IMR-90 (cell line): ENCODE results near the gene C1QTNF5. TPM values are rescaled to one million over a fixed set of nuclear protein-coding genes. Genes with fewer than 3 reads are reported as not detected.

Experiments used
- ATAC-seq: fragments of 200-7000 bp; cut with Tn5 transposase; 2 replicates; pipeline ENCODE4 v1.9.1; 2020; ENCODE audit warnings: low read depth, mild to moderate bottlenecking, moderate library complexity
- BruUV-seq: library from RNA; stranded (reverse); fragments of 400-500 nt; replicated peaks from 2 replicates; lab custom pipeline; 2021; lab: Mats Ljungman, UMichigan
- CTCF ChIA-PET: fragments of 300-600 bp; formaldehyde crosslinking; extraction: SDS; loops from one replicate; lab custom pipeline; 2021; ENCODE audit warnings: antibody characterized with exemption; lab: Yijun Ruan, JAX
- POLR2A ChIA-PET: fragments of 300-600 bp; sonication (Branson Sonifier 250); formaldehyde crosslinking; loops from one replicate; lab custom pipeline; 2022; ENCODE audit warnings: antibody characterized with exemption; ENCODE audit not compliant: unreplicated experiment; lab: Charles Lee
- DNase-seq: peaks from one replicate; pipeline ENCODE4 v3.0.0; 2013
- H2AFZ ChIP-seq: replicated peaks from 2 replicates; pipeline ENCODE3; 2013; ENCODE audit warnings: low read length, mild to moderate bottlenecking; ENCODE audit not compliant: poor library complexity
- H2AK5ac ChIP-seq: 2 replicates; pipeline ENCODE4 v1.6.1; 2013; ENCODE audit warnings: low read depth, low read length, inconsistent platforms
- H2AK9ac ChIP-seq: replicated peaks from 2 replicates; pipeline ENCODE3; 2013; ENCODE audit warnings: mild to moderate bottlenecking, low read depth, low read length, moderate library complexity; ENCODE audit not compliant: poor library complexity
- H2BK120ac ChIP-seq: 2 replicates; pipeline ENCODE4 v1.6.1; 2013; ENCODE audit warnings: low read depth, low read length, inconsistent platforms
- H2BK15ac ChIP-seq: 3 replicates; pipeline ENCODE4 v1.6.1; 2013; ENCODE audit warnings: low read depth, low read length, inconsistent platforms
- H2BK20ac ChIP-seq: 2 replicates; pipeline ENCODE4 v1.6.1; 2013; ENCODE audit warnings: low read depth, mild to moderate bottlenecking, inconsistent platforms, low read length, moderate library complexity
- H2BK5ac ChIP-seq: 2 replicates; pipeline ENCODE4 v1.6.1; 2013; ENCODE audit warnings: mild to moderate bottlenecking, low read depth, low read length, inconsistent platforms; ENCODE audit not compliant: poor library complexity, severe bottlenecking
- H3K14ac ChIP-seq: replicated peaks from 2 replicates; pipeline ENCODE4 v1.6.1; 2013; ENCODE audit warnings: low read depth, low read length, inconsistent platforms
- H3K18ac ChIP-seq: 2 replicates; pipeline ENCODE4 v1.6.1; 2013; ENCODE audit warnings: low read depth, low read length, control low read depth
- H3K23ac ChIP-seq: 2 replicates; pipeline ENCODE4 v1.6.1; 2013; ENCODE audit warnings: low read depth, low read length, inconsistent platforms
- H3K27ac ChIP-seq: 2 replicates; pipeline ENCODE4 v1.5.1; 2013; ENCODE audit warnings: mild to moderate bottlenecking, control low read depth, low read length; ENCODE audit not compliant: insufficient read depth
- H3K27me3 ChIP-seq: 2 replicates; pipeline ENCODE4 v1.6.1; 2013; ENCODE audit warnings: low read length; ENCODE audit not compliant: control insufficient read depth, insufficient read depth
- H3K36me3 ChIP-seq: 2 replicates; pipeline ENCODE4 v1.6.1; 2013; ENCODE audit warnings: low read length, mixed read lengths; ENCODE audit not compliant: control insufficient read depth, insufficient read depth
- H3K4ac ChIP-seq: 2 replicates; pipeline ENCODE4 v1.6.1; 2013; ENCODE audit warnings: low read depth, low read length, inconsistent platforms
- H3K4me1 ChIP-seq: 2 replicates; pipeline ENCODE4 v1.6.1; 2013; ENCODE audit warnings: low read length, mixed read lengths; ENCODE audit not compliant: control insufficient read depth, insufficient read depth
- H3K4me2 ChIP-seq: 2 replicates; pipeline ENCODE4 v1.6.1; 2013; ENCODE audit warnings: low read depth, mild to moderate bottlenecking, control low read depth, low read length, moderate library complexity
- H3K4me3 ChIP-seq: 2 replicates; pipeline ENCODE4 v1.5.1; 2013; ENCODE audit warnings: low read depth, mild to moderate bottlenecking, control low read depth, low read length, moderate library complexity; ENCODE audit not compliant: insufficient read depth
- H3K56ac ChIP-seq: 2 replicates; pipeline ENCODE4 v1.6.1; 2013; ENCODE audit warnings: low read length, inconsistent platforms; ENCODE audit not compliant: insufficient read depth; ENCODE audit errors: extremely low read depth
- H3K79me1 ChIP-seq, 2 experiments: 2 replicates each; pipeline ENCODE4 v1.6.1; 2013; ENCODE audit warnings: low read length in 2 of 2, inconsistent platforms in 1 of 2, low read depth in 1 of 2
- H3K9ac ChIP-seq: 2 replicates; pipeline ENCODE4 v1.6.1; 2013; ENCODE audit warnings: low read depth, low read length, control low read depth
- H3K9me1 ChIP-seq: 2 replicates; pipeline ENCODE4 v1.6.1; 2013; ENCODE audit warnings: low read length, inconsistent platforms; ENCODE audit not compliant: insufficient read depth
- H3K9me3 ChIP-seq: 2 replicates; pipeline ENCODE4 v1.6.1; 2013; ENCODE audit warnings: low read length; ENCODE audit not compliant: control insufficient read depth, insufficient read depth
- H4K20me1 ChIP-seq: 2 replicates; pipeline ENCODE4 v1.6.1; 2013; ENCODE audit warnings: low read length, inconsistent platforms; ENCODE audit not compliant: insufficient read depth
- H4K5ac ChIP-seq: 2 replicates; pipeline ENCODE4 v1.6.1; 2013; ENCODE audit warnings: mild to moderate bottlenecking, low read depth, low read length, control low read depth
- H4K8ac ChIP-seq, 2 experiments: 2 replicates each; pipeline ENCODE4 v1.6.1; 2013; ENCODE audit warnings: low read depth in 2 of 2, low read length in 2 of 2, control low read depth in 1 of 2, inconsistent platforms in 1 of 2
- H4K91ac ChIP-seq: 2 replicates; pipeline ENCODE4 v1.6.1; 2013; ENCODE audit warnings: low read depth, low read length, inconsistent platforms; ENCODE audit not compliant: insufficient read depth
- BHLHE40 ChIP-seq: fragments of 150-350 bp; IDR thresholded peaks from 2 replicates; pipeline ENCODE4 v1.6.1; 2016; ENCODE audit warnings: mild to moderate bottlenecking, low read depth, low read length
- CEBPB ChIP-seq: IDR thresholded peaks from 2 replicates; pipeline ENCODE4 v1.6.1; 2012; ENCODE audit warnings: low read depth, low read length, improper control_type of control experiment
- CHD1 ChIP-seq: IDR thresholded peaks from 2 replicates; pipeline ENCODE4 v1.6.1; 2012; ENCODE audit warnings: low read depth, low read length, improper control_type of control experiment
- FOS ChIP-seq: fragments of 150-350 bp; IDR thresholded peaks from 2 replicates; pipeline ENCODE4 v1.6.1; 2016; ENCODE audit warnings: low read depth, low read length
- MAFK ChIP-seq: IDR thresholded peaks from 2 replicates; pipeline ENCODE4 v1.6.1; 2012; ENCODE audit warnings: low read depth, low read length, improper control_type of control experiment
- MAZ ChIP-seq: IDR thresholded peaks from 2 replicates; pipeline ENCODE4 v1.6.1; 2012; ENCODE audit warnings: low read depth, mild to moderate bottlenecking, low read length, improper control_type of control experiment, moderate library complexity, borderline replicate concordance
- MXI1 ChIP-seq: IDR thresholded peaks from 2 replicates; pipeline ENCODE4 v1.6.1; 2012; ENCODE audit warnings: low read depth, mild to moderate bottlenecking, low read length, moderate library complexity, borderline replicate concordance
- NFE2L2 ChIP-seq: fragments of 150-350 bp; IDR thresholded peaks from 2 replicates; pipeline ENCODE4 v1.6.1; 2016; ENCODE audit warnings: low read depth, mild to moderate bottlenecking, low read length
- POLR2A ChIP-seq: IDR thresholded peaks from 2 replicates; pipeline ENCODE4 v1.6.1; 2012; ENCODE audit warnings: mild to moderate bottlenecking, low read depth, low read length
- RAD21 ChIP-seq: IDR thresholded peaks from 2 replicates; pipeline ENCODE4 v1.6.1; 2012; ENCODE audit warnings: low read length, improper control_type of control experiment
- RCOR1 ChIP-seq: IDR thresholded peaks from 2 replicates; pipeline ENCODE4 v1.6.1; 2012; ENCODE audit warnings: mild to moderate bottlenecking, low read length, improper control_type of control experiment; ENCODE audit not compliant: insufficient replicate concordance
- RFX5 ChIP-seq: IDR thresholded peaks from 2 replicates; pipeline ENCODE4 v1.8.0; 2012; ENCODE audit warnings: low read depth, mild to moderate bottlenecking, low read length, moderate library complexity
- SMC3 ChIP-seq: fragments of 150-350 bp; IDR thresholded peaks from 2 replicates; pipeline ENCODE4 v1.6.1; 2016; ENCODE audit warnings: low read depth, mild to moderate bottlenecking, antibody characterized with exemption, low read length, moderate library complexity
- WGBS, 2 experiments: methylation state at CpG; one replicate each; pipeline versions ENCODE4 v1.1.5 to v1.1.7; 2013; ENCODE audit warnings: missing lambda C conversion rate in 2 of 2; ENCODE audit not compliant: insufficient read length in 1 of 2; ENCODE audit errors: extremely low coverage in 2 of 2; 5-methylcytosine and 5-hydroxymethylcytosine counted together
- dilution Hi-C: fragments of 300-500 bp; cut with HindIII; formaldehyde crosslinking; loops from one replicate; pipeline ENCODE4 v1.14.3; 2018; ENCODE audit warnings: low sequenced_read_pairs; ENCODE audit not compliant: unreplicated experiment
- in situ Hi-C: fragments of 300-500 bp; cut with MboI; formaldehyde crosslinking; loops from 3 replicates; pipeline ENCODE4 v1.14.3; 2019; ENCODE audit warnings: low sequenced_read_pairs, inconsistent platforms, mixed read lengths
- intact Hi-C: fragments of 100-400 bp; cut with micrococcal nuclease; formaldehyde crosslinking; loops from 2 replicates; pipeline ENCODE4 v1.10.0; 2022
- polyA plus RNA-seq, 3 experiments: library from polyadenylated mRNA; depleted of rRNA; stranded (reverse); fragments of >200 nt; gene quantifications; 2 replicates each; pipeline ENCODE4 v1.2.3, GENCODE V29; 2012; ENCODE audit warnings: low replicate concordance in 1 of 3
- total RNA-seq: library from RNA; depleted of rRNA; stranded (reverse); fragments of >200 nt; gene quantifications from 2 replicates; pipeline ENCODE4 v1.2.3, GENCODE V29; 2012
- TF ChIP-seq, protein P1 (sequence below): fragments of 150-350 bp; IDR thresholded peaks from 2 replicates; pipeline ENCODE4 v1.6.1; 2016; ENCODE audit warnings: low read depth, mild to moderate bottlenecking, low read length, moderate library complexity, borderline replicate concordance
- TF ChIP-seq, protein P2 (sequence below): conservative IDR thresholded peaks from 2 replicates; pipeline ENCODE4 v1.5.1; 2012; ENCODE audit warnings: mild to moderate bottlenecking, low read depth, low read length, improper control_type of control experiment
- TF ChIP-seq, protein P3 (sequence below): fragments of 150-350 bp; IDR thresholded peaks from 2 replicates; pipeline ENCODE4 v1.6.1; 2017; ENCODE audit warnings: mild to moderate bottlenecking, antibody characterized with exemption, low read length, low read depth

Gene C1QTNF5
- total and polyA plus RNA-seq, 2 of the 4 experiments (the other 2 are of a cell fraction): 2.0 to 5.4 TPM

DNA sequence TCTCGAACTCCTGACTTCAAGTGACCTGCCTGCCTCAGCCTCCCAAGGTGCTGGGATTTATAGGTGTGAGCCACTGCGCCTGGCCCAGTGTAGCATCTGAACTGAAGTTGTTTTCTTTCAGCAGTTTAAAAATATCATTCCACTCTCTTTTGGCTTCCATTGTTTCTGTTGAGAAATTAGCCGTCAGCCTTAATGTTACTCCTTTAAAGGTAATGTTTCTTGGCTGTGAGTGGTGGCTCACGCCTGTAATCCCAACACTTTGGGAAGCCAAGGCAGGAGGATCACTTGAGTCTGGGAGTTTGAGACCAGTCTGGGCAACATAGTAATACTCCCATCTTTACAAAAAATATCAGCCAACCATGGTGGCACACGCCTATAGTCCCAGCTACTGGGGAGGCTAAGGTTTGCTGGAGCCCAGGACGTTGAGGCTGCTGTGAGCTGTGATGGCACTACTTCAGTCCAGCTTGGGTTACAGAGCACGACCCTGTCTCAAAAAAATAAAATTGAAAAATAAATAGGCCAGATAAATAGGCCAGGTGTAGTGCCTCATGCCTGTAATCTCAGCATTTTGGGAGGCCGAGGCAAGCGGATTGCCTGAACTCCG, 49.7 kb downstream of the C1QTNF5 start:
- Histone ChIP-seq H3K4ac (no peak overlapping the region), H3K4me2 (no peak overlapping the region), H2BK5ac (no peak overlapping the region), H2AK9ac (no peak overlapping the region), H3K4me3 (no peak overlapping the region), H3K9ac (no peak overlapping the region), H3K18ac (no peak overlapping the region), H3K23ac (no peak overlapping the region), H3K9me1 (no peaks in the 10 kb centered on the region), H2BK120ac (no peak overlapping the region), H4K91ac (no peak overlapping the region), H3K14ac (no peak overlapping the region), H2AFZ (no peak overlapping the region), H3K9me3 (peaks cover 9% of the 10 kb centered on the region), H4K5ac (no peak overlapping the region), H2AK5ac (no peak overlapping the region), H3K27me3 (no peaks in the 10 kb centered on the region), H3K79me1 (peaks cover 22 to 23% of the 10 kb centered on the region in 2 experiments; a peak in 3 of 4 replicates), H3K36me3 (peaks cover 35% of the 10 kb centered on the region), H3K27ac (no peak overlapping the region), H2BK20ac (no peak overlapping the region), H2BK15ac (no peak overlapping the region), H3K56ac (no peak overlapping the region), H4K20me1 (no peaks in the 10 kb centered on the region), H3K4me1 (no peaks in the 10 kb centered on the region), H4K8ac (no peak overlapping the region)
- TF ChIP-seq POLR2A (no peak), MAFK (no peak), RAD21 (no peak), MXI1 (no peak), BHLHE40 (no peak), NFE2L2 (no peak), SMC3 (no peak), CEBPB (no peak), CHD1 (no peak), FOS (no peak), RFX5 (no peak), MAZ (no peak), RCOR1 (no peak)
- TF ChIP-seq, protein P1, sequence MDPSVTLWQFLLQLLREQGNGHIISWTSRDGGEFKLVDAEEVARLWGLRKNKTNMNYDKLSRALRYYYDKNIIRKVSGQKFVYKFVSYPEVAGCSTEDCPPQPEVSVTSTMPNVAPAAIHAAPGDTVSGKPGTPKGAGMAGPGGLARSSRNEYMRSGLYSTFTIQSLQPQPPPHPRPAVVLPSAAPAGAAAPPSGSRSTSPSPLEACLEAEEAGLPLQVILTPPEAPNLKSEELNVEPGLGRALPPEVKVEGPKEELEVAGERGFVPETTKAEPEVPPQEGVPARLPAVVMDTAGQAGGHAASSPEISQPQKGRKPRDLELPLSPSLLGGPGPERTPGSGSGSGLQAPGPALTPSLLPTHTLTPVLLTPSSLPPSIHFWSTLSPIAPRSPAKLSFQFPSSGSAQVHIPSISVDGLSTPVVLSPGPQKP: no peak
- TF ChIP-seq, protein P2, sequence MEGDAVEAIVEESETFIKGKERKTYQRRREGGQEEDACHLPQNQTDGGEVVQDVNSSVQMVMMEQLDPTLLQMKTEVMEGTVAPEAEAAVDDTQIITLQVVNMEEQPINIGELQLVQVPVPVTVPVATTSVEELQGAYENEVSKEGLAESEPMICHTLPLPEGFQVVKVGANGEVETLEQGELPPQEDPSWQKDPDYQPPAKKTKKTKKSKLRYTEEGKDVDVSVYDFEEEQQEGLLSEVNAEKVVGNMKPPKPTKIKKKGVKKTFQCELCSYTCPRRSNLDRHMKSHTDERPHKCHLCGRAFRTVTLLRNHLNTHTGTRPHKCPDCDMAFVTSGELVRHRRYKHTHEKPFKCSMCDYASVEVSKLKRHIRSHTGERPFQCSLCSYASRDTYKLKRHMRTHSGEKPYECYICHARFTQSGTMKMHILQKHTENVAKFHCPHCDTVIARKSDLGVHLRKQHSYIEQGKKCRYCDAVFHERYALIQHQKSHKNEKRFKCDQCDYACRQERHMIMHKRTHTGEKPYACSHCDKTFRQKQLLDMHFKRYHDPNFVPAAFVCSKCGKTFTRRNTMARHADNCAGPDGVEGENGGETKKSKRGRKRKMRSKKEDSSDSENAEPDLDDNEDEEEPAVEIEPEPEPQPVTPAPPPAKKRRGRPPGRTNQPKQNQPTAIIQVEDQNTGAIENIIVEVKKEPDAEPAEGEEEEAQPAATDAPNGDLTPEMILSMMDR: no peak
- TF ChIP-seq, protein P3, sequence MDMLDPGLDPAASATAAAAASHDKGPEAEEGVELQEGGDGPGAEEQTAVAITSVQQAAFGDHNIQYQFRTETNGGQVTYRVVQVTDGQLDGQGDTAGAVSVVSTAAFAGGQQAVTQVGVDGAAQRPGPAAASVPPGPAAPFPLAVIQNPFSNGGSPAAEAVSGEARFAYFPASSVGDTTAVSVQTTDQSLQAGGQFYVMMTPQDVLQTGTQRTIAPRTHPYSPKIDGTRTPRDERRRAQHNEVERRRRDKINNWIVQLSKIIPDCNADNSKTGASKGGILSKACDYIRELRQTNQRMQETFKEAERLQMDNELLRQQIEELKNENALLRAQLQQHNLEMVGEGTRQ: no peak
- in situ Hi-C loops (no loop called here), intact Hi-C loops (no loop called here), dilution Hi-C loops (no loop called here)
- ChIA-PET POLR2A (no interaction called here), CTCF (interaction anchor here (0.6 kb wide), 1 partner anchor 131 kb away, joined by 3 read pairs; no protein-coding TSS in a partner anchor)
- 88% methylated on average over 5 of the region's 10 CpGs; no CpG with 5 or more reads in 1 of the 2 experiments for WGBS, 2 experiments
- no peak for ATAC-seq
- BruUV-seq: no TSS peak
- DNase-seq: no peak
